Activated CD4-positive, CD25-positive, alpha-beta regulatory T cell treated with anti-CD3 and anti-CD28 coated beads, Interleukin-2, amount 50 U/mL, for 24 hours (primary cell): ENCODE data around the gene SMCHD1.

Experiments used
- ATAC-seq, 2 donors: fragments of 150-1000 bp; cut with Tn5 transposase; one replicate each; pipeline ENCODE4 v1.10.0; 2021; ENCODE audit warnings: mild to moderate bottlenecking in 1 of 2, moderate library complexity in 1 of 2

The SMCHD1 gene

DNA sequence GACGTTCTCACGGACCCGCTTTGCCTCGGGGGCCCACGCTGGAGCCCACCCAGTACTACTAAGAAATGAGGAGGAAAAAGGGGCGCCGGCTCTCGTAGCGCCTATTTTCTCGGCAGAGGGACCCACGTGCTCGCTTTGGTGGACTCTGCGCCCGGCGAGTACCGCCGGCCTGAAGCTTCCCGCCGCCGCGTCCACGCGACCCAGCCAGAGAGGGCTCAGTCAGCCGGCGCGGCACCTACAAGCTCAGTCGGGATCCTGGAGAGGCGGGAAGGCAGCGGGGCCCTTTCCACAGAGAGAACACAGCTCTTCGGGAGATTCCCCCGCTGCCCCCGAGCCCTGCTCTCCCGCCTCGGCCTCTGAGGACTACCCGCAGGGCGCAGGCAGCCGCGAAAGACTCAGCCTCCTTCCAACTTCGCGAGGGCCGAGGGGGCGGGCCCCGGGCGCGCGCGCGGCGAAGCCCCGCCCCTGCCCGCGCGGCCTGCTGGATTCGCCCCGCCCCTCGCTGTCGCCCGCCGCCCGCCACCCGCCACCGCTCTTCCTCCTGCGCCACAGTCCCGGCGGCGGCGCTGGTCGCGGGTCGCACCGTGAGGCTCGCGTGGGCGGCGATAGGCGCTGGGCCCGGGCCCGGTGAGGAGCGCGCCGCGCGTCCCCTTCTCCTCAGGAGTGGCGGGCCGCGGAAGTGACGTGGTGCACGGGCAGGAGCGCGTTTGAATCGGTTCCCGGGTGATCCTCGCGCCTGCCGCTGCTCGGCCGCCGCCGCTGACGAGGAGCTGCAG is at the start of gene SMCHD1:
SMCHD1 (plus strand) TSS at position 549 of the 776 bp plus-strand sequence. CDS start 350 bp downstream, outside the sequence.
- ATAC-seq: peak; percentile 66 to 71

DNA sequence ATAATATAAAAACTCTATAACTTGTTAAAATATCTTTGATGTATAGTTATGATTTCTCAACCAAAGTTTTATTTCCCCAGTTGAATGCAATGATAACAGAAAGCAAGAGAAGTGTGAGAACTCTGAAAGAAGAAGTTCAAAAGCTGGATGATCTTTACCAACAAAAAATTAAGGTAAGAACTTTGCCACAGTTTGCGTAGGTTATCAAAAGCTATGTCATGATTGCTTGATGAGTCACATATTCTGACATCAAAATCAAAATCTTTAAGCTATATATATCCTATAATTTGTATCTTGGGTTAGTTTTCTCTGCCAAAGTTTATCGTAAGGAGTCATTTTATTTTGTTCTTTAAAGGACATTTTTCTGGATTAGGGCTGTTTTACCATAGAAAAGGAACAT is 49.2 kb upstream of the SMCHD1 start:
- peak; percentile 44 to 62 for ATAC-seq

DNA sequence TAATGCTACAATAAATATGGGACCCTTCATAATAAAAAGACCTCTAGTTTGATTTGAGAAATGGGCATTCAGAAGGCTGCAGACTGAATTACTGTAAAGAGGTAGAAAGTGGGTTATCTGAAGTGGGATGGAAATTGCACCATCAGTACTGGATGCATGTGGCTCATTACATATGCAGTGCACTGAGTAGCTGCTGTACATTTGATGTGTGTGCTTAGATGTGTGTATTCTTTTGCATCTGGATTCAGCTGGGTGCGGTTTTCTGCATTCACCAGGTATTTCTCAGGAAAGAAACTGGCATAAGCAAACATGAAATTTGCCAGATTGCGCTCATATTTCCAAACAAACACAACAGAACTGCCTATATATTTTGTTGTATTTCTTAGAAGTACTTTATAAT is 45.9 kb upstream of the SMCHD1 start:
- ATAC-seq: no peak

DNA sequence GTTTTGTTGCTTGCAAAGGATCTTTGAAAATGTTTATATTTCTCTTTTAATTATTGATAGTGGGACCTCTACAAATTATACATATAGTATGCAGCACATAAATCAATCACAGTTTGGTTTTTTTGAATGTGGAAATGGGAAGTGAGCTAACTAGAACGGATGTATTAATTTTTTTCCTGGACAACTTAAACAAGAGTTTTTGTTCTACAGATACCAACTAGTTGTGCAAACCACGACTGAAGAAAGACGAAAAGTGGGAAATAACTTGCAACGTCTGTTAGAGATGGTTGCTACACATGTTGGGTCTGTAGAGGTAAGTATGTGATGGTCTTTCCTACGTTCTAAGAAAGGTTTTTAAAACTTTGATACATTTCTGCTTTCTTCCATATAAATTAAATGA is 45.0 kb upstream of the SMCHD1 start:
- ATAC-seq: no peak

DNA sequence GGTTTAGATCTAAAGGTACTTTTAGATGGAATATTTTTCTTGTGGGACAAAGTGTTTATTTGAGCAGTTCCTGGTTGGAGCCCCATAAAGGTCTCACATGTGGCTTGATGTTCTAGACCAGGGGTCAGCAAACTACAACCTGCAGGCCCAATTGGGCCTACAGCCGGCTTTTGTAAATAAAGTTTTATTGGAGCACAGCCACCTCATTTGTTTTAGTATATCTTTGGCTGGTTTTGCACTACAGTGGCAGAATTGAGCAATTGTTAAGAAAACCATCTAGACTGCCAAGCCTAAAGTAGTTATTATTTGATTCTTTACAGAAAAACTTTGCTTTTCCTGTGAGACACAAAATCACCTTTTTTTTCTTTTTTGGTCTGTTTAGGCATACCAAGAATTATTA is 42.5 kb upstream of the SMCHD1 start:
- ATAC-seq: no peak

DNA sequence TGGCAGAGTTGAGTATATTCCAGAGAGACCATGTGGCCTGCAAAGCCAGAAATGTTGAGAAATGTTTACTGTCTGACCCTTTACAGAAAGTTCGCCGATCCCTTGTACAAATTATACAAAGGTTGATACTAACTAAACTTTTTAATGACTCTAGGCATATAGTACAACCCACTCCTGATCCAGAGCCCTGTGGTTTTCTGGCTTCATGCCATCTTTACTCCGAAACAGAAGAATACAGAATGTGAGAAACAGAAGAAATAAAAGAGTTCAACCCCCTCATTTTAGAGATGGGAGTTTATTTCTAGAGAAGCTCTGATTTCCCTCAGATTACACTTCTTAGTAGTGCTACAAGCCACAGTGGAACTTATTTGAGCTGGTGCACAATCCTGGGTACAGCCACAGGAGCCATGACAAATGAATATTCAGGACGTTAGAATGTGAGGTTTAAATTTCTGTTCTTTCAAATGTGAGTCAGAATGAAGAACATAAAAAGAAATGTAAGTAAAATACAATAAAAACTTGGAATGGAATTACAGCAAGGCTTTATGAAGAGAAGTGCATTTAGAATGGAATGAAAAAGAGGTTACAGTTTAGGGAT is 38.0 kb upstream of the SMCHD1 start:
- ATAC-seq: no peak

DNA sequence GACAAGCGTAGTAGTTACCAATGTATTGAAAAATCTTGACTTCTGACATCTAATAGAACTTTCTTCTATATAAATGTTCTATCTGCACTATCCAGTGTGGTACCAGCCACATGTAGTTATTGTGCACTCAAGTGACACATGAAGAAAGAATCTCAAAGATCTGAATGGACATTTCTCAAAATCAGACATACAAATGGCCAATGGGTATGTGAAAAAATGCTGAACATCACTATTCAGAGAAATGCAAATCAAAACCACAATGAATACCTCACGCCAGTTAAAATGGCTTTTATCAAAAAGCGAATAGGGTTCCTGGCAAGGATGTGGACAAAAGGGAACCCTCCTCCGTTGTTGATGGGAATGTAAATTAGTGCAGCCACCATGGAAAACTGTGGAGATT is 37.5 kb upstream of the SMCHD1 start:
- ATAC-seq: no peak

DNA sequence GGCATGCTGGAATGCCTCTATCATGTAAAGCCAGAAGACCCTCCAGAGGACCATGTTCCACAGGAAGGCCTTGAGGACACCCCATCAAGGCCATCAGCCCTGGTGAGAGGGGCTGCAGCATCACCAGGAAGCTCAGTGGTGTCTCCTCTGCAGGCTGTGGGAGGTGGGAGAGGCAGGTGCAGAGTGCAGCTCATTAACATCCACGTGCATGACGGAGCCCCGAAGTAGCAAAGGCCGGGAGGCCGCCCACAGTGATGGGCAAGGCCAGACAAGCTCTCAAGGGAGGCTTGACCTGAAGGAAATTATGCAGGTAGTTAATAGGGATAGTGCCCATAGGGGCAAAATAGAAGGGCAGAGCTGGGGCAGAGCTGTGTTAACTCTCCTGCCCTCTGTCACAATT is 30.3 kb upstream of the SMCHD1 start:
- no peak for ATAC-seq

DNA sequence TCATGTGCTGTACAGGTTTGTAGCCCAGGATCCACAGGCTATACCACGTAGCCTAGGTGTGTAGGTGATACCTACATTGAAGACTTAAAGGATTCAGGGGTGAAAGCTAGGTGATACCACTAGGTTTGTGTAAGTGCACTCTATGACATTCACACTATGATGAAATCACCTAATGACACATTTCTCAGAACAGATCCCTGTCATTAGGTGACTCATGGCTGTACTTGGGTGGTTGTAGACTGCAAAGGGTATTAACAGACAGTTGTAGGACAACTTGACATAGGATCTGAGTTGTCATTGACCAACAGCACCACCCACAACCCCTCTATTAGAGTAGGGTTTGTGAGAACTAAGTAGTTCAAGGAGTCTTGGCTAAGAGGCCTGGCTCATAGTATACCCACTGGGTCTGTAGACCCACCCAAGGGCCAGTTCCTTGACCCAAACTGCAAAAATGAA is 27.7 kb upstream of the SMCHD1 start:
- ATAC-seq: peak; percentile 99

DNA sequence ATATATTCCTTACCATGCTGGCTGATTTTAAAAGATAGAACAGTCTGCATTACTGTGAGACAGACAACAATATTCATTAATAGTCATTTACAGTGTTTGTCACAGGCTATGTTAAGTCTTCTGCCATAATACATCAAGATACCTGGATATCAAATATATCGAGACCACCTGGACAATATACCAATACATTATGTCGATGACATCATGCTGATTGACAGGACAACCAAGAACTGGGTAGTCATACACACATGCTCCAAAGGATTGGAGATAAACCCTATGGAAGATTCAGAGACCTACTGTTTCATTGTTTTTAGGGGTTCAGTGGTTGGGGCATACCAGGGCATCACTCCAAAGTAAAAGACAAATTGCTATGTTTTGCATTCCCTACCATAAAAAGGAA is 26.5 kb upstream of the SMCHD1 start:
- ATAC-seq: no peak

DNA sequence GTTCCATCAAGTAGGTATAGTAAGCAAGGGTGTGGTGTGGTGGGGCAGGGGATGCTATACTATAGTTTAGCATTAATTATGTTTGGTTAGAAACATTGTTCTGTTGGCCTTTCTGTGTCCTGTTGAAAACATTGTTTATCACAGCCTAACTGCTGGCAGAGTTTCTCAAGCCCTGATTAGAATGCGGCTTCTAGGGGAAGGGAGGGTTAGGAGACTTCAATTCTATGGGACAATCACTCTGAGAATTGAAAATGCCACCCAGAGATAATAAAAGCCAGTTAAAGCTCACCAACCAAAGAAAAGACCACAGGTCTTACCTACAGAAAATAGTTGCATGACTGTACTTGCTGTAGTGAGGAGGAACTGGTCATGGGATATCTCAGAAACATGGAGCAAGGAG is 19.9 kb upstream of the SMCHD1 start:
- ATAC-seq: no peak

DNA sequence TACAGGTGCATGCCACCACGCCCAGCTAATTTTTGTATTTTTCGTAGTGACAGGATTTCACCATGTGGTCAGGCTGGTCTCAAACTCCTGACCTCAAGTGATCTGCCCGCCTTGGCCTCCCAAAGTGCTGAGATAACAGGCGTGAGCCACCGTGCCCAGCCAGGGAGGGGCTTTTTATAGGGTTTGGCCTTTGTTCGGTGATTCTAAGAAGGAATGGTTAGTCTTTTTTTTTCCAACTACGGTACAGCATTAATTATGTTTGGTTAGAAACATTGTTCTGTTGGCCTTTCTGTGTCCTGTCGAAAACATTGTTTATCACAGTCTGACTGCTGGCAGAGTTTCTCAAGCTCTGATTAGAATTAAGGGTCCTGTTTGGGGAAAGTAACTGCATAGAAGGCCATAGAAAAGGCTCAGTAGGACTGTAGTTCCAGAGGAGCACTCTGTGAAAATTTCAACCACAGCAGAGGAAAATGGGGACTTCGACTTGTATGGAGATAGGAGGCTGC is 19.3 kb upstream of the SMCHD1 start:
- peak in 1 of 2 donors; percentile 4 for ATAC-seq

DNA sequence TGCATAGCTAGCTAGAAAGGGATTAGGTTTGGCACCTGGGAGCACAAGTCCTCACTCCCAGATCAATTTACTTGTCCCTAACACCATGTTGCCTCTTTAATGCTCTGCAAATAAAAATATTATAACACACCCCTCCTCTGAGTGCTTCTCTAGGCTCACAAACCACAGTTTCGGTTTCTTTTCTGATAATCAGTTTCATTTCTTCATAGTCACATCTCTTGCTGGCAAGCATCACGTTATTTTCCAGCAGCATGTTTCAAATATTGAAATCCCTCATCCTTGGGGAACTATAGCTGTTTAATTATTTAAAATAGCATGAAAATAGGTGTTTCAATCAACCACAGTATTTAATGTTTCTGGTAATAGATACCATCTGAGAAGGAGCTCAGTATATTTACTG is 13.9 kb upstream of the SMCHD1 start:
- peak; percentile 68 to 70 for ATAC-seq

DNA sequence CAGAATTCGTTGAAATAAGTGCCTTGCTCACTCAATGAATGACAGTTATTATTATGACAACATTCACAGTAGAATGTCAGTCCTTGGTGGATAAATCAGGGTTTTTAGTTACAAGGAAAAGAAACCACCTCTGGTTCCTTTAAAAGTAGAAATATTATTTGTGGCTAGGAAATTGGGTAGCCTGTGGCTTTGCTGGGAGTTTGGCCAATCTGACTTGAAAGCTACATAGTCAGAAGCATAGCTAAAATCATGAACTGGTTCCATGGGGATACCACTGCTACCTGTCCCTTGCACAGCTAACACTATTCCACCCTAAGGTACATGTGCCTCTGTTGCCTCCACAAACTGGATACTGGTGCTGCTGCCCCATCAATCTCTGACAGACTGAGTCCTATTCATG is 12.8 kb upstream of the SMCHD1 start:
- no peak for ATAC-seq

DNA sequence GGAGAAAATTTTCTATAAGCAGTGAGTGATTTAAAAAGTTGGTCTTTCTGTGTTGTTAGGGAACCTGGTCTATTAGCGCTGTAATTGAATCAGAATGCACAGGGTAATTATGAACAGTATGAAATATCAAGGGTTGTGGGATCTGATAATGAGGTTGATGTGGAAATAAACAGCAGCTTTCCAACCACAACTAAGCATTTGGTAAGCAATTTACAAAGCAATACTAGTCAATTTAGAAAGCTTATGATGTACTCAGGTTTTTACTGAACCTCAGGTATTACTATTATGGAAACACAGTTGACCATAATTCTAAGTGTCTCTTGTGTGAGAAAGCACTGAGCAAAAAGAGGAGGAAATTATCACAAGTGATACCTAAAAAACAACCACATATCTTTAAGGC is 11.0 kb upstream of the SMCHD1 start:
- peak; percentile 41 to 52 for ATAC-seq

DNA sequence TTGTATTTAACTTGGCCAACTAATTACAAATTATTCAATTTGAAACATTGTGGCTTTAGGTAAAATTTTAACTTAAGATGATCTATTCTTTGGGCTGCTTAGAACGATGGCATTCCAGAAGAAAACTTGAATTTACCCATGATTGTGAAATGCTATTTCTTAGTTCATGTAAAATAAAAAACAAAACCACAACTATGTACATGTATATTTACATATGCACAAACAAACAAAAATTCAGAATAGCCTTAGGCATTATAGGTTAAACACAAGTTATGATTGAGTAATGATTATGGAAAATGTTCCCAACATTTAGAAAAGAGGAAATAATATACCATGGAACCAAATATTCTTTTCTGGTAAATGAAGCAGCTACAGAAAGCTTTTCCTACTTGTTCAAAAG is 3.5 kb upstream of the SMCHD1 start:
- ATAC-seq: no peak

DNA sequence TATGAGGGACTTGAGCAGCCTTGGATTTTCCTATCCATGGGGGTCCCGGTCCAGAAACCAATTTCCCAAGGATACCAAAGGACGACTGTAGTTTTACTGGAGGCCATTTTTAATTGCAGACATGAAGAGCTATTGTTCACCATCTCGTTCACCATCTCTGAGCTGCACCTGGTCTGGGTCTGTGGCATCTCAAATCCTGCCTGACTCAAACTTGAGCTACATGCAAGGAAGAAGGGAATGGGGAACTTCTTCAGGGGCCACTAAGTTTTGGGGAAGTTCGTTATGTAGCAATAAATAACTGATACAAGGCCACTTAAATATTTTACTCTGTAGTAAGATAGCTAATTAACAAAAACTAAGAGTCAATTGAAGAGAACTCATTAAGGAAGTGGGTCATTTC is 2.1 kb upstream of the SMCHD1 start:
- ATAC-seq: no peak

DNA sequence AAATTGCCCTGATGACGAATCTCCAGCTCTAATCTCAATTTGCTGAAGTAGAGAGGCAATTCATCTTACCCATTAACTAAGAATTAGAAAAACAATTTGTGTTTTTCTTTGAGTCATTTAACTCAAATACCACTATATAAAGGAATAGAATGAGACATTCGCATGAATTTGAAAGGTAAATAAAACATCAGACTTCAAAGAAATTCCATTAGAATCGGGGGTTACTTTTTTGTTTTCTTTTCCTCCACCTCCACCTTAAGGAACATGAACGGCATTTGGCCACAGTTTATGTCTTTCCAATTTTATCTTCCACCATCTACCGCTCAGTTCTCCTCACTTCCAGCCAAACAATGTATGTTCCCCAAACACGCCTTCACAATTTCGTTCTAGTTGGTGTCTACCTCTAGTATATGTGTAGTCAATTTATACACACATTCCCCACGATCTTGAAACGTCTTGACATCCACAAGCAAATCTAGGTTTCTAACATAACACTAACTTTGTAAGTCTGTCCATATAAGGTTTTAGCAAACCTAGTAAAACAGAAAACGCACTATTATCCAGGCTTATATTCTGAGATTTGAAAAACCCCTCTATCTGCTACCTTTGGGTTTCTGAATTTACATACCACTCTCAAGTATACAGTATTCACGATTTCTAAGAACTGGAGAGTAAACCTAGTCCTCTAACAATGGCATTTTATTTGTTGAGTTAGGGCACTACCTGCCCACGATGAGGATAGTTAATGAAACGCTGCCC is 1.2 kb upstream of the SMCHD1 start:
- ATAC-seq: peak; percentile 4 to 8

DNA sequence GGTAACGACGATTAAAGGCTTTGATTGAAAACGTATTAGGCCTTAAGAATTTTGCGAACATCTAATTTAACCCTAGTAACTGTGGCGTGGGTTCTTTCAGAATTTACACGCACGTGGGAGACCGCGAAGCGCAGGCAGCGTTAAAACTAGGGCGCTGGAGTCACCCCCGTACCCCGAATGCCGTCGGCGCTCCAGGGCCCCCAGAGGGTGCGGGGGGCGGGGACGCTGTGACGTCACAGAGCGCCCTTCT is 673 bp upstream of the SMCHD1 start:
- peak; percentile 19 to 25 for ATAC-seq

DNA sequence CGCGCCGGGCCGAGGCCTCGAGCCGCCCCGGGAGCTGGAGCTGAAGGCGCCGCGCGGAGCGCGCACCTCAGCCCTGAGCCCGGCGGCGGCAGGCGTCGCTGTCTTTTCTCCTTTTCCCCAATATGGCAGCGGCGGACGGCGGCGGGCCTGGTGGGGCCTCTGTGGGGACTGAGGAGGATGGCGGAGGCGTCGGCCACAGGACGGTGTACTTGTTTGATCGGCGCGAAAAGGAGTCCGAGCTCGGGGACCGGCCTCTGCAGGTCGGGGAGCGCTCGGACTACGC is 369 bp downstream of the SMCHD1 start:
- ATAC-seq: peak in 1 of 2 donors; percentile 6

DNA sequence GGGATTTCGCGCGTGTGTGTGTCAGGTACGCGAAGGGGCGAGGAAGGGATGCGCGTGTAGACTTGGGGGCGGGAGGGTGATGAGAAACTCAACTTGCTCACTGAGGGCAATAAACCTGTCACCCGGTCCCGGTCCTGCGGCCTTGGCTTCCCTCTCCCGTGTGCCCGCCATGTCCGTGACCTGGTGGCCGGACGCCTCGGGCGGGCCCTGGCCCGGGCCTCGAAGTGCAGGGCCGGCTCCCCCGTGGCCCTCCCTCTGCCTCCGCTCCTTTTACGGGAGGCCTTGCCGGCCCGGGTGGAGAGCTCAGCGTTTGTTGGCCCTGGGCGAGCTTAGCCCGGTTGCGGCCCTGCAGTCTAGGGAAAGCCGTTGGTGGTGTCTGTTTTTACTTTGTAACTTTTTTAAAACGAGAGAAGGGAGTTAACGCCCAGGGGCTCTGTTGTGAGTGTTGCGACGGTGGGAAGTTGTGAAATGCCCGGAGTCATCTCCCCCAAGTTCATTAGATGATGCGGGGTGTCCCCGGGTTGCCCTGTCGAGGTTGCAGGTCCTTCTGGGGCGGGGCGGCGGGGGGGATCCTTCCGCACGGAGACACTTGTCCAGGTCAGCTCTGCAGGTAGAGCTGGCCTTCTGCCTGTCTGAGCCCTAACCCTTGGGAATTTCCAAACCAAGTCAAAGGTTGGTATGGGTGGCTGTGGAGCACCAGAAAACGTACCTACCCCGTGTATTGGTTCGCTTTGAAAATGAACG is 883 bp downstream of the SMCHD1 start:
- peak in 1 of 2 donors; percentile 2 for ATAC-seq

DNA sequence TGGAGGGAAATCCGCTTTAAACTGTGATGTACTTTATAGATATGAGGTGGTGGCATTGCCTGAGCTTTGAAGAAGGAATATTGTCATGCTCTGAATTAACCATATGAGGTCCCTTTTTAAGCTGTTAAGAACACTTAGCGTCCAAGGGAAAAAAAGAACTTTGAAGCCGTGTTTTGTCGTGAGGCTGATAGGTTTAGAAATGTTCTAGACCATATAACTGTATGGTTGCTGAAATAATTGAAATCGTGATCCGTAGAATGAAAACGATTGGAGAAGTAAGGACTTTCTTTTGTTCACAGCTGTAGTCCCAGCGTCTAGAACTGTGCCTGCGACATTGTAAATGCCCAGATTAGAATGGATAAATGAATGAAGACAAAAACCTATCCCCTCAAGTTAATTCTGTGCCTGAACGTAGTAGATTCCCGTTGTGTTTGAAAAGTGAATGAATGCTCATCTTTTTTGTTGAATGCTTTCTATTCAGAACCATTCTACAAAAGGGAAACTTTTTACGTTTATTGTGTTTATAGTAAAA is 1.5 kb downstream of the SMCHD1 start:
- ATAC-seq: no peak
